Coronary artery (tissue), 2 donors: ENCODE results near the gene PCDHGA3.
"Not testable (repeated sequence)": the region's sequence is repeated elsewhere in the genome, so short reads cannot be mapped to it uniquely, and the experiment has no call there.

Experiments used
- DNase-seq: peaks from one replicate; pipeline ENCODE4 v3.0.0-alpha.2; 2017; ENCODE audit warnings: low spot score
- H3K27ac ChIP-seq, 2 donors: fragments of 200-600 bp; sonication (generic); one replicate each; pipeline ENCODE4 v1.5.1; 2016 to 2019
- H3K4me3 ChIP-seq: fragments of 200-600 bp; sonication (generic); 2 replicates; pipeline ENCODE4 v1.5.1; 2016; ENCODE audit warnings: mild to moderate bottlenecking, moderate library complexity
- CTCF ChIP-seq: fragments of 200-600 bp; sonication (generic); IDR thresholded peaks from one replicate; pipeline ENCODE4 v1.5.1; 2019; ENCODE audit warnings: antibody characterized with exemption

PCDHGA3 gene

DNA sequence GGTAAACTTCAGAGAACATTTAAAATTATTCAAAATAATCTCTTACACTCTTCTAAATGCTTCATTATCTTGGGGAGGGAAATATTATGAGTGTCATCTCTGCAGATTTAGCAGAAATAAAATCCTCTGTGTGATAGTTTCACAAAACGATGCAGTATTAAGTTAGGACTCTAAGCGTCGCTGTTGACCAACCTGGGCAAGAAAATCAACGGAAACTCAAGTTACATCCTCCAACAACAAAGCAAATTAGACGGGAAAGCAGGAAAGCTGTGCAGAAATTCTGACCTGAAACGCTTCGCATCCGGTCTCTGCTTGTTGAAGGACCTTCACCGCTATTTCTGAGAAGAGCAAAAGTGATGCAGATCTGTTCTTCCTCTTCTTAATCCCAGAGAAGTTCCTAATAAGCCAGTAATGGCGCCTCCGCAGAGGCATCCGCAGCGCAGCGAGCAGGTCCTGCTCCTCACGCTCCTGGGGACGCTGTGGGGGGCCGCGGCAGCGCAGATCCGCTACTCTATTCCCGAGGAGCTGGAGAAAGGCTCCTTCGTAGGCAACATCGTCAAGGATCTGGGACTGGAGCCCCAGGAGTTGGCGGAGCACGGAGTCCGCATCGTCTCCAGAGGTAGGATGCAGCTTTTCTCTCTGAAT lies 30.2 kb downstream of the PCDHGA3 start, which contains the start of gene PCDHGA6:
Gene PCDHGA6, plus strand, starts transcription at position 219 of the 645 bp plus-strand sequence. Its CDS starts 193 bp downstream, at position 412.
- TF ChIP-seq CTCF: no peak
- Histone ChIP-seq H3K4me3 (peak within 1 kb of the TSS; percentile 49), H3K27ac (no peak within 1 kb of the TSS)
- DNase-seq: no peak

GRCh38 chr5:141374627-141375026 lies 31.0 kb downstream of the PCDHGA3 start:
- H3K4me3 ChIP-seq: peak overlapping the region; percentile 49
- DNase-seq: no peak
- H3K27ac ChIP-seq: no peak overlapping the region
- no peak for TF ChIP-seq CTCF

DNA sequence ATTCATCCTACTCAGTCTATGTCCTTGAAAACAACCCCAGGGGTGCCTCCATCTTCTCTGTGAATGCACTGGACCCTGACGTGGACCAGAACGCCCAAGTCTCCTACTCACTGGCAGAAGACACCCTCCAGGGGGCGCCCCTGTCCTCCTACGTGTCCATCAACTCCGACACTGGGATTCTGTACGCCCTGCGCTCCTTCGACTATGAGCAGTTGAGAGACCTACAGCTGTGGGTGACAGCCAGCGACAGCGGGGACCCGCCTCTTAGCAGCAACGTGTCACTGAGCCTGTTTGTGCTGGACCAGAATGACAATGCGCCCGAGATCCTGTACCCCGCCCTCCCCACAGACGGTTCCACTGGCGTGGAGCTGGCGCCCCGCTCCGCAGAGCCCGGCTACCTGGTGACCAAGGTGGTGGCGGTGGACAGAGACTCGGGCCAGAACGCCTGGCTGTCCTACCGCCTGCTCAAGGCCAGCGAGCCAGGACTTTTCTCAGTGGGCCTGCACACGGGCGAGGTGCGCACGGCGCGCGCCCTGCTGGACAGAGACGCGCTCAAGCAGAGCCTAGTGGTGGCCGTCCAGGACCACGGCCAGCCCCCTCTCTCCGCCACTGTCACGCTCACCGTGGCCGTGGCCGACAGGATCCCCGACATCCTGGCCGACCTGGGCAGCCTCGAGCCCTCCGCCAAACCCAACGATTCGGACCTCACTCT lies 32.0 kb downstream of the PCDHGA3 start:
- not testable (repeated sequence) for DNase-seq, H3K27ac ChIP-seq
- H3K4me3 ChIP-seq: peak overlapping the region; percentile 12

DNA sequence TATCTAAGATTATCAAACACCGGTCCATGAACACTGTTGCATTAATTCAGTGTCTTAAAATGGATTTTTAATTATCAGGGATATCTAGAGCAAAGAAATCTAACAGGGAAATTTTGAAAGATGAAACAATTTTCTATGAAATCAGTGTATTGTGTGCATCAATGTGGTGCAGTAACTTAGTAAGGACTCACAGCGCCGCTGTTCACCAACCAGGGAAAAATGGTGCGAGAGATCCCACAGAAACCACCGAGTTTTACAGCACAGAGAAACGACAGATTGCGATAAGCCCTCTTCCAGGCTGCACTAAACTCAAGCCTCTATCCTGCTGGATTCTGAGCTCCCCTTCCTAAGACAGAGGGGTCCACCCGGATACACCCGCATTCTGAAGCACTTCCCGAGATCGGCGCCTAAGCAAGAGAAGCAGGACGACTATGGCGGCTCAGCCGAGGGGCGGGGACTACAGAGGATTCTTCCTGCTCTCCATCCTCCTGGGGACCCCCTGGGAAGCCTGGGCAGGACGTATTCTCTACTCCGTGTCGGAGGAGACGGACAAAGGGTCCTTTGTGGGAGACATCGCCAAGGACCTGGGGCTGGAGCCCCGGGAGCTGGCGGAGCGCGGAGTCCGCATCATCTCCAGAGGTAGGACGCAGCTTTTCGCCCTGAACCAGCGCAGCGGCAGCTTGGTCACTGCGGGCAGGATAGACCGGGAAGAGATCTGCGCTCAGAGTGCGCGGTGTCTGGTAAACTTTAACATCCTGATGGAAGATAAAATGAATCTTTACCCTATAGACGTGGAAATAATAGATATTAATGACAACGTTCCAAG lies 39.1 kb downstream of the PCDHGA3 start, which contains the start of gene PCDHGA7:
Gene PCDHGA7, plus strand, starts transcription at position 274 of the 826 bp plus-strand sequence. Its CDS starts 158 bp downstream, at position 432.
- no peak for TF ChIP-seq CTCF
- DNase-seq: no peak
- Histone ChIP-seq H3K27ac (no peak within 1 kb of the TSS), H3K4me3 (peak within 1 kb of the TSS; percentile 50)

DNA sequence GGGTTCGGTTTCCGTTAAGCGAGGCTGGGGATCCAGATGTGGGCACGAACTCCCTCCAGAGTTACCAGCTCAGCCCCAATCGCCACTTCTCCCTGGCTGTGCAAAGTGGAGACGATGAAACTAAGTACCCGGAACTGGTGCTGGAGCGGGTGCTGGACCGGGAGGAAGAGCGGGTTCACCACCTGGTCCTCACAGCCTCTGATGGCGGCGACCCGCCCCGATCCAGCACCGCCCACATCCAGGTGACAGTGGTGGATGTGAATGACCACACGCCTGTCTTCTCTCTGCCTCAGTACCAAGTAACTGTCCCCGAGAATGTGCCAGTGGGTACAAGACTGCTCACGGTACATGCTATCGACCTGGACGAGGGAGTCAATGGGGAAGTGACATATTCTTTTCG lies 39.7 kb downstream of the PCDHGA3 start:
- H3K27ac ChIP-seq: no peak overlapping the region
- no peak for DNase-seq
- peak overlapping the region; percentile 50 for H3K4me3 ChIP-seq
- TF ChIP-seq CTCF: no peak

- DNase-seq: no peak
- TF ChIP-seq CTCF: no peak
Measured at GRCh38 chr5:141384471-141385267, 41.0 kb downstream of the PCDHGA3 start.

GRCh38 chr5:141387557-141388311 lies 44.1 kb downstream of the PCDHGA3 start, which contains the start of gene PCDHGB4:
Gene PCDHGB4 (plus strand): TSS chr5:141387698. CDS start chr5:141387885, 187 bp downstream.
- not testable (repeated sequence) for H3K27ac ChIP-seq, DNase-seq
- peak within 1 kb of the TSS; percentile 48 for H3K4me3 ChIP-seq

More at GRCh38 chr5:141384471-141385267, 41.0 kb downstream of the PCDHGA3 start:
- Histone ChIP-seq H3K27ac (no peak overlapping the region), H3K4me3 (peak overlapping the region; percentile 25)
